Mesenchymal stem cell (in vitro differentiated cells and primary cell): ENCODE measurements around the gene CCDC82.

Experiments used
- DNase-seq: peaks from one replicate; pipeline ENCODE4 v3.0.0-alpha.2; 2013
- H2AFZ ChIP-seq: one replicate; pipeline ENCODE4 v1.6.1; 2013; ENCODE audit warnings: low read depth, mild to moderate bottlenecking, control low read depth, inconsistent platforms, low read length, moderate library complexity
- H2AK5ac ChIP-seq: 2 replicates; pipeline ENCODE4 v1.6.1; 2013; ENCODE audit warnings: low read length, moderate library complexity, mild to moderate bottlenecking, inconsistent platforms; ENCODE audit not compliant: severe bottlenecking
- H2BK120ac ChIP-seq: one replicate; pipeline ENCODE4 v1.6.1; 2013; ENCODE audit warnings: low read depth, mild to moderate bottlenecking, inconsistent platforms, low read length, moderate library complexity
- H2BK12ac ChIP-seq, 2 experiments: one replicate each; pipeline ENCODE4 v1.6.1; 2013; ENCODE audit warnings: inconsistent platforms in 2 of 2, low read length in 2 of 2, mild to moderate bottlenecking in 2 of 2, moderate library complexity in 2 of 2, control low read depth in 1 of 2
- H2BK15ac ChIP-seq: one replicate; pipeline ENCODE4 v1.6.1; 2013; ENCODE audit warnings: mild to moderate bottlenecking, low read depth, inconsistent platforms; ENCODE audit not compliant: poor library complexity, severe bottlenecking
- H2BK5ac ChIP-seq: 2 replicates; pipeline ENCODE4 v1.6.1; 2013; ENCODE audit warnings: low read depth, mild to moderate bottlenecking, low read length, control low read depth, inconsistent platforms; ENCODE audit not compliant: poor library complexity, severe bottlenecking
- H3K14ac ChIP-seq, 2 experiments: one replicate each; pipeline ENCODE4 v1.6.1; 2013; ENCODE audit warnings: inconsistent platforms in 2 of 2, low read length in 2 of 2, control low read depth in 1 of 2, mild to moderate bottlenecking in 1 of 2, moderate library complexity in 1 of 2
- H3K18ac ChIP-seq, 2 experiments: one replicate each; pipeline ENCODE4 v1.6.1; 2013; ENCODE audit warnings: inconsistent platforms in 2 of 2, low read length in 2 of 2, control low read depth in 1 of 2, low read depth in 1 of 2, mild to moderate bottlenecking in 1 of 2
- H3K23ac ChIP-seq, 2 experiments: one replicate each; pipeline ENCODE4 v1.6.1; 2013; ENCODE audit warnings: inconsistent platforms in 2 of 2, low read length in 2 of 2, mild to moderate bottlenecking in 2 of 2, moderate library complexity in 2 of 2, control low read depth in 1 of 2
- H3K27ac ChIP-seq: 2 replicates; pipeline ENCODE4 v1.5.1; 2013; ENCODE audit warnings: mild to moderate bottlenecking, moderate library complexity, low read length, control low read depth, inconsistent platforms; ENCODE audit not compliant: poor library complexity, severe bottlenecking
- H3K27me3 ChIP-seq, 2 experiments: 2 replicates each; pipeline versions ENCODE4 v1.6.1 to v1.7.0; 2013; ENCODE audit warnings: low read length in 2 of 2, mild to moderate bottlenecking in 2 of 2, moderate library complexity in 2 of 2, control low read depth in 1 of 2, inconsistent platforms in 1 of 2; ENCODE audit not compliant: control insufficient read depth in 1 of 2, insufficient read depth in 1 of 2
- H3K36me3 ChIP-seq, 2 experiments: 2 replicates each; pipeline versions ENCODE4 v1.6.1 to v1.7.0; 2013; ENCODE audit warnings: low read length in 2 of 2, control low read depth in 1 of 2, inconsistent platforms in 1 of 2, low read depth in 1 of 2, mild to moderate bottlenecking in 1 of 2; ENCODE audit not compliant: insufficient read depth in 2 of 2, control insufficient read depth in 1 of 2
- H3K4ac ChIP-seq, 2 experiments: one replicate each; pipeline ENCODE4 v1.6.1; 2013; ENCODE audit warnings: inconsistent platforms in 2 of 2, low read length in 2 of 2, mild to moderate bottlenecking in 2 of 2, moderate library complexity in 2 of 2, control low read depth in 1 of 2, low read depth in 1 of 2
- H3K4me1 ChIP-seq: 2 replicates; pipeline ENCODE4 v1.6.1; 2013; ENCODE audit warnings: low read depth, low read length, control low read depth; ENCODE audit not compliant: control insufficient read depth, insufficient read depth
- H3K4me2 ChIP-seq: 2 replicates; pipeline ENCODE4 v1.6.1; 2013; ENCODE audit warnings: low read length, mild to moderate bottlenecking, inconsistent platforms; ENCODE audit not compliant: poor library complexity, severe bottlenecking
- H3K4me3 ChIP-seq, 2 experiments: 2 replicates each; pipeline versions ENCODE4 v1.5.1 to v1.7.0; 2013; ENCODE audit warnings: low read length in 2 of 2, mild to moderate bottlenecking in 2 of 2, control low read depth in 1 of 2, low read depth in 1 of 2; ENCODE audit not compliant: insufficient read depth in 1 of 2
- H3K79me1 ChIP-seq: replicated peaks from 2 replicates; pipeline ENCODE4 v1.6.1; 2013; ENCODE audit warnings: mild to moderate bottlenecking, control low read depth, low read length, inconsistent platforms; ENCODE audit not compliant: poor library complexity, severe bottlenecking
- H3K9ac ChIP-seq: 2 replicates; pipeline ENCODE4 v1.7.0; 2013; ENCODE audit warnings: mild to moderate bottlenecking, low read length, moderate library complexity
- H3K9me3 ChIP-seq: 2 replicates; pipeline ENCODE4 v1.7.0; 2013; ENCODE audit warnings: mild to moderate bottlenecking, low read length; ENCODE audit not compliant: control insufficient read depth
- H4K8ac ChIP-seq: one replicate; pipeline ENCODE4 v1.6.1; 2013; ENCODE audit warnings: inconsistent platforms, mild to moderate bottlenecking, low read length, moderate library complexity
- H4K91ac ChIP-seq: one replicate; pipeline ENCODE4 v1.6.1; 2013; ENCODE audit warnings: mild to moderate bottlenecking, low read length, inconsistent platforms
- WGBS: methylation state at CpG from one replicate; pipeline ENCODE4 v1.1.7; 2013; ENCODE audit warnings: mixed read lengths; 5-methylcytosine and 5-hydroxymethylcytosine counted together

Gene CCDC82

GRCh38 chr11:96329855-96330510 is 59.7 kb downstream of the CCDC82 start:
- Histone ChIP-seq H3K14ac (no peak overlapping the region), H3K27me3 (no peaks in the 10 kb centered on the region), H3K4me1 (peaks cover 15% of the 10 kb centered on the region), H3K18ac (no peak overlapping the region), H4K91ac (no peak overlapping the region), H2BK15ac (no peak overlapping the region), H4K8ac (no peak overlapping the region), H2BK12ac (no peak overlapping the region), H3K23ac (no peak overlapping the region), H3K79me1 (peaks cover 2% of the 10 kb centered on the region), H3K9ac (no peak overlapping the region), H3K4me3 (no peak overlapping the region), H3K4me2 (no peak overlapping the region), H2BK5ac (no peak overlapping the region), H3K36me3 (peaks cover 0 to 14% of the 10 kb centered on the region in 2 experiments), H3K9me3 (no peaks in the 10 kb centered on the region), H3K27ac (peak overlapping the region; percentile 54), H2AFZ (no peak overlapping the region), H3K4ac (no peak overlapping the region), H2BK120ac (no peak overlapping the region), H2AK5ac (no peak overlapping the region)
- whole genome bisulfite sequencing, result 69% methylated on average over 3 of the region's 3 CpGs
- DNase-seq, result no peak

GRCh38 chr11:96329419-96329818 is 60.3 kb downstream of the CCDC82 start:
- Histone ChIP-seq H3K23ac (no peak overlapping the region), H3K4me1 (peaks cover 15% of the 10 kb centered on the region), H3K18ac (no peak overlapping the region), H3K4me3 (no peak overlapping the region), H2AFZ (no peak overlapping the region), H2BK5ac (no peak overlapping the region), H3K27ac (peak overlapping the region; percentile 54), H4K8ac (no peak overlapping the region), H2AK5ac (no peak overlapping the region), H3K9ac (no peak overlapping the region), H2BK12ac (no peak overlapping the region), H2BK15ac (no peak overlapping the region), H3K4me2 (no peak overlapping the region), H4K91ac (no peak overlapping the region), H3K36me3 (peaks cover 0 to 8% of the 10 kb centered on the region in 2 experiments), H3K79me1 (no peaks in the 10 kb centered on the region), H3K14ac (no peak overlapping the region), H3K27me3 (no peaks in the 10 kb centered on the region), H3K9me3 (no peaks in the 10 kb centered on the region), H2BK120ac (no peak overlapping the region), H3K4ac (no peak overlapping the region)
- no peak for DNase-seq
- WGBS, result no CpG with 5 or more reads among the region's 1 CpG

GRCh38 chr11:96328395-96329010 is 61.2 kb downstream of the CCDC82 start:
- H3K4me2 ChIP-seq, result no peak overlapping the region
- DNase-seq, result no peak
- peaks cover 0 to 7% of the 10 kb centered on the region in 2 experiments for H3K36me3 ChIP-seq
- no peak overlapping the region for H3K14ac ChIP-seq
- H2AFZ ChIP-seq, result no peak overlapping the region
- H3K9me3 ChIP-seq, result no peaks in the 10 kb centered on the region
- WGBS, result 89% methylated on average over 6 of the region's 8 CpGs
- no peak overlapping the region for H3K9ac ChIP-seq
- H3K27ac ChIP-seq, result peak overlapping the region; percentile 41
- no peaks in the 10 kb centered on the region for H3K79me1 ChIP-seq
- H2BK120ac ChIP-seq, result no peak overlapping the region
- H4K8ac ChIP-seq, result no peak overlapping the region
- no peak overlapping the region for H3K4me3 ChIP-seq
- no peak overlapping the region for H3K4ac ChIP-seq
- peak overlapping the region; percentile 67 for H2AK5ac ChIP-seq
- no peak overlapping the region for H2BK5ac ChIP-seq
- H3K27me3 ChIP-seq, result no peaks in the 10 kb centered on the region
- H3K23ac ChIP-seq, result no peak overlapping the region
- no peak overlapping the region for H2BK15ac ChIP-seq
- no peak overlapping the region for H4K91ac ChIP-seq
- H3K4me1 ChIP-seq, result peaks cover 17% of the 10 kb centered on the region
- H3K18ac ChIP-seq, result no peak overlapping the region
- no peak overlapping the region for H2BK12ac ChIP-seq

GRCh38 chr11:96326959-96327358 is 62.8 kb downstream of the CCDC82 start:
- no peak overlapping the region for H2AFZ ChIP-seq
- DNase-seq, result no peak
- no peak overlapping the region for H3K23ac ChIP-seq
- no peak overlapping the region for H3K9ac ChIP-seq
- WGBS, result 95% methylated on average over 5 of the region's 7 CpGs
- H2AK5ac ChIP-seq, result peak overlapping the region; percentile 83
- H2BK5ac ChIP-seq, result no peak overlapping the region
- H4K8ac ChIP-seq, result no peak overlapping the region
- peaks cover 0 to 14% of the 10 kb centered on the region in 2 experiments for H3K36me3 ChIP-seq
- H3K18ac ChIP-seq, result no peak overlapping the region
- peaks cover 16% of the 10 kb centered on the region for H3K4me1 ChIP-seq
- no peaks in the 10 kb centered on the region for H3K9me3 ChIP-seq
- H3K4me3 ChIP-seq, result no peak overlapping the region
- no peaks in the 10 kb centered on the region for H3K27me3 ChIP-seq
- H3K79me1 ChIP-seq, result peaks cover 2% of the 10 kb centered on the region
- no peak overlapping the region for H2BK12ac ChIP-seq
- peak overlapping the region; percentile 20 for H4K91ac ChIP-seq
- H3K4me2 ChIP-seq, result no peak overlapping the region
- H3K4ac ChIP-seq, result no peak overlapping the region
- no peak overlapping the region for H2BK15ac ChIP-seq
- H3K27ac ChIP-seq, result peak overlapping the region; percentile 62
- H2BK120ac ChIP-seq, result peak overlapping the region; percentile 67
- no peak overlapping the region for H3K14ac ChIP-seq
